Stomach (tissue), 9 donors: Measurements from ENCODE around the gene SPPL2A. TPM values are rescaled to one million over a fixed set of nuclear protein-coding genes. Genes with fewer than 3 reads are reported as not detected.
A peak's percentile ranks its signal among the peaks of the same experiment; 100 is the strongest.

Source experiments
- DNase-seq, 2 donors: peaks; one replicate each; pipeline versions ENCODE4 v3.0.0 to v3.0.0-alpha.2; 2013 to 2019
- H3K27ac ChIP-seq, 5 donors: fragments of 200-600 bp in 4 of 5; sonication (generic) in 4 of 5; one replicate each; pipeline ENCODE4 v1.5.1; 2013 to 2019; ENCODE audit warnings: mild to moderate bottlenecking in 1 of 5, moderate library complexity in 1 of 5
- H3K27me3 ChIP-seq, 3 donors: fragments of 200-600 bp; sonication (generic); one replicate each; pipeline ENCODE4 v1.5.1; 2017 to 2019; ENCODE audit warnings: mixed run types in 1 of 3
- H3K36me3 ChIP-seq, 4 donors: fragments of 200-600 bp; sonication (generic); 1 replicate in 3 of 4; 2 replicates in 1 of 4; pipeline ENCODE4 v1.5.1; 2016 to 2019
- H3K4me1 ChIP-seq, 4 donors: fragments of 200-600 bp; sonication (generic); one replicate each; pipeline ENCODE4 v1.5.1; 2016 to 2019
- H3K4me3 ChIP-seq, 4 donors: fragments of 200-600 bp; sonication (generic) in 3 of 4; one replicate each; pipeline ENCODE4 v1.5.1; 2016 to 2019; ENCODE audit warnings: mild to moderate bottlenecking in 1 of 4
- H3K9me3 ChIP-seq, 4 donors: fragments of 200-600 bp; sonication (generic); one replicate each; pipeline ENCODE4 v1.5.1; 2016 to 2019
- CTCF ChIP-seq, 7 experiments: fragments of 450-650 bp in 4 of 7; fragments of 200-600 bp in 3 of 7; sonication (generic) in 3 of 7; IDR thresholded peaks; one replicate each; pipeline ENCODE4 v1.5.1; 2016 to 2019; ENCODE audit warnings: antibody characterized with exemption in 7 of 7, control low read depth in 2 of 7, mild to moderate bottlenecking in 1 of 7
- EP300 ChIP-seq: sonication (generic); formaldehyde crosslinking; IDR thresholded peaks from one replicate; pipeline ENCODE4 v1.6.1; 2017; ENCODE audit warnings: antibody characterized with exemption
- POLR2A ChIP-seq, 4 donors: fragments of 450-650 bp; IDR thresholded peaks; one replicate each; pipeline ENCODE4 v1.6.1; 2016; ENCODE audit warnings: antibody characterized with exemption in 4 of 4, control low read depth in 2 of 4, mild to moderate bottlenecking in 1 of 4, moderate library complexity in 1 of 4
- POLR2AphosphoS5 ChIP-seq, 3 donors: sonication (generic); formaldehyde crosslinking; IDR thresholded peaks; one replicate each; pipeline ENCODE4 v1.6.1; 2016; ENCODE audit warnings: antibody characterized with exemption in 3 of 3
- WGBS, 5 donors: extraction: QIAGEN DNeasy Blood & Tissue Kit in 3 of 5; methylation state at CpG; one replicate each; pipeline versions ENCODE4 v1.1.5 to v1.1.7; 2013 to 2018; 5-methylcytosine and 5-hydroxymethylcytosine counted together
- intact Hi-C: fragments of 100-400 bp; cut with DNase I; formaldehyde crosslinking; loops from one replicate; pipeline ENCODE4 v1.15.1; 2023; ENCODE audit warnings: low total_unique reads
- polyA plus RNA-seq, 3 donors: library from polyadenylated mRNA; stranded (reverse); fragments of 200-250 nt; gene quantifications; one replicate each; pipeline ENCODE4 v1.2.3, GENCODE V29; 2013
- total RNA-seq, 5 donors: library from RNA; depleted of rRNA; stranded (reverse); fragments of >200 nt; gene quantifications; one replicate each; pipeline versions ENCODE4 v1.1.0 to v1.2.3, GENCODE V29; 2014 to 2016
- donor health status: healthy with polysubstance abuse.
- donor health status: Bipolar disorder and iron deficiency.
- donor health status: healthy.

The SPPL2A gene
- total and polyA plus RNA-seq, 8 donors, result 18.4 to 234 (median 32.0) TPM

- peaks cover 22 to 54% (median 44%) of the 10 kb centered on the region in 4 donors for H3K4me1 ChIP-seq
- H3K4me3 ChIP-seq, result peak overlapping the region; percentile 72 to 97 (median 86)
- no peaks in the 10 kb centered on the region for H3K27me3 ChIP-seq
- WGBS, 5 donors, result 0% methylated on average over 18 to 30 of the region's 30 CpGs
- H3K9me3 ChIP-seq, result no peaks in the 10 kb centered on the region
- H3K36me3 ChIP-seq, result peaks cover 0 to 14% (median 6%) of the 10 kb centered on the region in 4 donors
- H3K27ac ChIP-seq, result peak overlapping the region; percentile 94 to 99 (median 95)
- DNase-seq, result peak; percentile 68 to 82
- intact Hi-C loops, result no loop called here
- TF ChIP-seq POLR2AphosphoS5 (IDR thresholded peaks at IDR 0.05) (no peak), CTCF (IDR thresholded peaks at IDR 0.05) (no peak), EP300 (no peak), POLR2A (IDR thresholded peaks at IDR 0.05) (no peak)
Measured at GRCh38 chr15:50685976-50686468, 79.5 kb downstream of the SPPL2A start.

GRCh38 chr15:50685191-50685975 lies 80.1 kb downstream of the SPPL2A start:
- H3K36me3 ChIP-seq, result peaks cover 0 to 14% (median 6%) of the 10 kb centered on the region in 4 donors
- peak overlapping the region; percentile 72 to 97 (median 86) for H3K4me3 ChIP-seq
- peaks cover 22 to 57% (median 45%) of the 10 kb centered on the region in 4 donors for H3K4me1 ChIP-seq
- peak overlapping the region; percentile 94 to 99 (median 95) for H3K27ac ChIP-seq
- peak in 1 of 2 donors; percentile 9 for DNase-seq
- TF ChIP-seq POLR2AphosphoS5 (IDR thresholded peaks at IDR 0.05), result no peak
- no peak for TF ChIP-seq POLR2A (IDR thresholded peaks at IDR 0.05)
- intact Hi-C loops, result no loop called here
- no peaks in the 10 kb centered on the region for H3K27me3 ChIP-seq
- WGBS, 5 donors, result 50 to 58% (median 52%) methylated on average over 22 of the region's 22 CpGs
- H3K9me3 ChIP-seq, result no peaks in the 10 kb centered on the region

- H3K4me1 ChIP-seq, result peaks cover 17 to 69% (median 40%) of the 10 kb centered on the region in 4 donors
- no peak for DNase-seq
- H3K27me3 ChIP-seq, result no peaks in the 10 kb centered on the region
- H3K4me3 ChIP-seq, result no peak overlapping the region
- intact Hi-C loops, result no loop called here
- peaks cover 0 to 14% (median 6%) of the 10 kb centered on the region in 4 donors for H3K36me3 ChIP-seq
- no peak for TF ChIP-seq CTCF (IDR thresholded peaks at IDR 0.05)
- TF ChIP-seq EP300, result no peak
- H3K9me3 ChIP-seq, result no peaks in the 10 kb centered on the region
- no peak overlapping the region for H3K27ac ChIP-seq
Measured at GRCh38 chr15:50681467-50681866, 84.0 kb downstream of the SPPL2A start.

GRCh38 chr15:50676799-50677483 lies 88.6 kb downstream of the SPPL2A start:
- intact Hi-C loops, result loop anchor here (5.0 to 10.0 kb wide), 2 partner anchors 200 to 228 kb away; partner anchors contain the start of gene AP4E1

More at GRCh38 chr15:50676799-50677483, 88.6 kb downstream of the SPPL2A start:
- Histone ChIP-seq H3K27me3 (no peaks in the 10 kb centered on the region), H3K4me3 (no peak overlapping the region), H3K4me1 (peaks cover 0 to 45% (median 9%) of the 10 kb centered on the region in 4 donors), H3K36me3 (peaks cover 0 to 12% (median 2%) of the 10 kb centered on the region in 4 donors), H3K9me3 (no peaks in the 10 kb centered on the region), H3K27ac (no peak overlapping the region)
- WGBS, 5 donors, result 72 to 84% (median 81%) methylated on average over 6 of the region's 6 CpGs
- no peak for TF ChIP-seq EP300
- no peak for TF ChIP-seq CTCF (IDR thresholded peaks at IDR 0.05)
- no peak for TF ChIP-seq POLR2A (IDR thresholded peaks at IDR 0.05)
- TF ChIP-seq POLR2AphosphoS5 (IDR thresholded peaks at IDR 0.05), result no peak
- DNase-seq, result no peak
